ENCODE results near the gene RALGAPA1. TPM values are rescaled to one million over a fixed set of nuclear protein-coding genes. Genes with fewer than 3 reads are reported as not detected.

RALGAPA1 gene
- total and polyA plus RNA-seq, 9 of the 15 experiments (the other 6 are each of a cell fraction or from before 2014, with no cell fraction given) = 2.5 to 16.3 (median 6.2) TPM

GRCh38 chr14:35534873-35535482, 274.1 kb downstream of the RALGAPA1 start (continued):
- TF ChIP-seq CHD7 (IDR thresholded peaks at IDR 0.05; ENCODE audit: low read depth, low read length) (no peak), SUPT5H (IDR thresholded peaks at IDR 0.05) (no peak), MTA1 (IDR thresholded peaks at IDR 0.05; ENCODE audit: borderline replicate concordance) (no peak), SRSF9 (IDR thresholded peaks at IDR 0.05; ENCODE audit: borderline replicate concordance, low read depth, low read length) (no peak), EHMT2 (IDR thresholded peaks at IDR 0.05) (peak; percentile 100), TAL1 (IDR thresholded peaks at IDR 0.05) (no peak), SAFB (IDR thresholded peaks at IDR 0.05; ENCODE audit: borderline replicate concordance, low read depth, low read length) (no peak)

All from K562 (cell line).